Measurements from ENCODE around the gene HCST.

Gene HCST

DNA sequence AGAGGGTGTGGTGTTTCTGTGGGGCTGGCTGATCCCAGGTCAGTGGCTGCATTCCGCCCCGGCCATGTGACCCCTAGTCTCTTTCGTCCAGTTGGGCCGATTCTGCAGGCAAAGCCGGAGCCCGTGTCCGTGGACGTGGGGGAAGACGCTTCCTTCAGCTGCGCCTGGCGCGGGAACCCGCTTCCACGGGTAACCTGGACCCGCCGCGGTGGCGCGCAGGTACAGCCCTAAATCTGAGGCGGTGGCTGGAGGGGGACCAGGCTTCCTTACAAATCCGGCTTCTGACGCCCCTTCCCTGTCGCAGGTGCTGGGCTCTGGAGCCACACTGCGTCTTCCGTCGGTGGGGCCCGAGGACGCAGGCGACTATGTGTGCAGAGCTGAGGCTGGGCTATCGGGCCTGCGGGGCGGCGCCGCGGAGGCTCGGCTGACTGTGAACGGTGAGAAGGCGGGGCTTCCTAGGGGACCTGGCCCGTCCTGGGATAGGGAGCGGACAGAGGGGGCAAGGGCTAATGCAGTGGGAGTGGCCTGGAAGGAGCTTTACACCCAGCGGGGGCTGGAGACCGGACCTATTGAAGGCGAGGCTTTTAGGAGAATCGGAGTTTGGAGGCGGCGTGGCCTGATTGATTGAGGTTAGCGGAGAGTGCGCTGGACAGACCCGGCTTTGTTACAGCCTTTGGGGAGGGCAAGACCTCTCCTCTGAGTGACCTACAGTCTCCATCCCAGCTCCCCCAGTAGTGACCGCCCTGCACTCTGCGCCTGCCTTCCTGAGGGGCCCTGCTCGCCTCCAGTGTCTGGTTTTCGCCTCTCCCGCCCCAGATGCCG, 41.3 kb upstream of the HCST start:
- no peak for TF ChIP-seq CTCF (IDR thresholded peaks at IDR 0.05; ENCODE audit: insufficient read depth, low read depth, low read length, missing control alignments)
- no peak for DNase-seq (ENCODE audit: low read depth)
- H3K4me3 ChIP-seq (ENCODE audit: low read depth, low read length), result no peak overlapping the region

DNA sequence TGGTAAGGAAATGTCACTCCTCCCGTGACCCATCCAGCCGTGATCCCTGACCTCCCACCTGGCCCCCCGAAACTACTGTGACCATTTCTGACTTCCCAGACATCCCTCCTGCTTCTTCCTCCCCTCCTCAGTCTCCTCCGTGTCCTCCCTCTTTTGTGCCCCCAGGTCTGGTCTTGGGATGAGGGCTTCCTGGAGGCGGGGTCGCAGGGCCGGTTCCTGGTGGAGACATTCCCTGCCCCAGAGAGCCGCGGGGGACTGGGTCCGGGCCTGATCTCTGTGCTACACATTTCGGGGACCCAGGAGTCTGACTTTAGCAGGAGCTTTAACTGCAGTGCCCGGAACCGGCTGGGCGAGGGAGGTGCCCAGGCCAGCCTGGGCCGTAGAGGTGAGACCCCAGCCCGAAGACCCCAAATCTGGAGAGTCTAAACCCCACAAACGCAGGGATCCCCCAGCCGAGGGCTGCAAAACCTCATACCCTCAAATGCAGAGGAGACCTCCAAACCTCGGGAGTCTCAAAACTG, 40.6 kb upstream of the HCST start:
- no peak overlapping the region for H3K4me3 ChIP-seq (ENCODE audit: low read depth, low read length)

GRCh38 chr19:35862528-35862927, 39.8 kb upstream of the HCST start:
- no peak for DNase-seq (ENCODE audit: low read depth)
- H3K4me3 ChIP-seq (ENCODE audit: low read depth, low read length), result no peak overlapping the region
- no peak for TF ChIP-seq CTCF (IDR thresholded peaks at IDR 0.05; ENCODE audit: insufficient read depth, low read depth, low read length, missing control alignments)

More for the DNA sequence above, 40.6 kb upstream of the HCST start:
- no peak for TF ChIP-seq CTCF (IDR thresholded peaks at IDR 0.05; ENCODE audit: insufficient read depth, low read depth, low read length, missing control alignments)
- DNase-seq (ENCODE audit: low read depth), result no peak

DNA sequence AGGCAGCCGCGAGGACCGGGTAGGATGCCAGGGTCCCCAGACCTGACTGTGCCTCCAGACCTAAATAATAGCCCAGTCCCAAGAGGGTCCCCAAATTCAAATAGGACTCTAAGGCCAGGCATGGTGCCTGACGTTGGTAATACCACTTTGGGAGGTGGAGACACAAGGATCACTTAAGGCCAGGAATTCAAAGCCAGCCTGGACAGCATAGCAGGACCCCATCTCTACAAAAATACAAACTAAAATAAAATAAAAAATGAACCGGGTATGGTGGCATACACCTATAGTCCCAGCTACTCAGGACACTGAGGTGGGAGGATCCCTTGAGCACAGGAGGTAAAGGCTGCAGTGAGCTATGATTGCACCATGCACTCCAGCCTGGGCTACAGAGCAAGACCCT, 39.3 kb upstream of the HCST start:
- H3K4me3 ChIP-seq (ENCODE audit: low read depth, low read length), result no peak overlapping the region
- DNase-seq (ENCODE audit: low read depth), result no peak
- no peak for TF ChIP-seq CTCF (IDR thresholded peaks at IDR 0.05; ENCODE audit: insufficient read depth, low read depth, low read length, missing control alignments)

GRCh38 chr19:35868172-35868822, 34.0 kb upstream of the HCST start, which contains the start of gene APLP1:
TSS of gene APLP1 (plus strand) at chr19:35868574. CDS start at chr19:35868637, 63 bp downstream.
- peak; percentile 47 for DNase-seq (ENCODE audit: low read depth)
- peak within 1 kb of the TSS; percentile 4 for H3K4me3 ChIP-seq (ENCODE audit: low read depth, low read length)
- no peak for TF ChIP-seq CTCF (IDR thresholded peaks at IDR 0.05; ENCODE audit: insufficient read depth, low read depth, low read length, missing control alignments)

DNA sequence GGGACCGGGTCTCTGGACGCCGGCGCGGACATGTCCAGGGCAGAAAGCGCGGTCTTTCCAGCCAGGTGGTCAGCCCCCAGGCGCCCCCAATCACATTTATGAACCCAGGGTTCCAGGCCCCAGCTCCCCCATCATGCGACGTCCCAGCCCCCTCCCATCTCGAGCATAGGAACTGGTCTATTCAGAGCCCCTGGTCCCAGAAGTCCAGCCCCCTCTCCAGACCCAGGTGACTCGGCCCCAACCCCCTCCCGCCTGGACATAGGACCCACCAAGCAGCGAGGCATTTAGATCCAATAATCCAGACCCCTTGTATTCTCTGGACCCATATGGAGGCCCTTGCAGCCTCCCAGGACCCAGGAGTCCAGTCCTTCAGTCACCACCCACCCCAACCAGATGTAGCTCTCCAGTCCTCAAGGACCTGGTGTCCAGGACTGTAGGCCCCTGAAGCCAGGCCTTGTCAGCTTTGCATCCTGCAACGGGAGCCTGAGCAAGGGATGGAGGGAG, 33.5 kb upstream of the HCST start:
- no peak for TF ChIP-seq CTCF (IDR thresholded peaks at IDR 0.05; ENCODE audit: insufficient read depth, low read depth, low read length, missing control alignments)
- peak overlapping the region; percentile 4 for H3K4me3 ChIP-seq (ENCODE audit: low read depth, low read length)
- no peak for DNase-seq (ENCODE audit: low read depth)

Measured in GM12865 (cell line).